GM21423 (cell line): ENCODE measurements around the gene PTGIR.

ENCODE experiments used
- ATAC-seq: cut with Tn5 transposase; IDR thresholded peaks from one replicate; pipeline ENCODE4 v1.9.1; 2021; ENCODE audit warnings: mild to moderate bottlenecking, moderate library complexity; ENCODE audit not compliant: unreplicated experiment

The PTGIR gene, protein sequence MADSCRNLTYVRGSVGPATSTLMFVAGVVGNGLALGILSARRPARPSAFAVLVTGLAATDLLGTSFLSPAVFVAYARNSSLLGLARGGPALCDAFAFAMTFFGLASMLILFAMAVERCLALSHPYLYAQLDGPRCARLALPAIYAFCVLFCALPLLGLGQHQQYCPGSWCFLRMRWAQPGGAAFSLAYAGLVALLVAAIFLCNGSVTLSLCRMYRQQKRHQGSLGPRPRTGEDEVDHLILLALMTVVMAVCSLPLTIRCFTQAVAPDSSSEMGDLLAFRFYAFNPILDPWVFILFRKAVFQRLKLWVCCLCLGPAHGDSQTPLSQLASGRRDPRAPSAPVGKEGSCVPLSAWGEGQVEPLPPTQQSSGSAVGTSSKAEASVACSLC

DNA sequence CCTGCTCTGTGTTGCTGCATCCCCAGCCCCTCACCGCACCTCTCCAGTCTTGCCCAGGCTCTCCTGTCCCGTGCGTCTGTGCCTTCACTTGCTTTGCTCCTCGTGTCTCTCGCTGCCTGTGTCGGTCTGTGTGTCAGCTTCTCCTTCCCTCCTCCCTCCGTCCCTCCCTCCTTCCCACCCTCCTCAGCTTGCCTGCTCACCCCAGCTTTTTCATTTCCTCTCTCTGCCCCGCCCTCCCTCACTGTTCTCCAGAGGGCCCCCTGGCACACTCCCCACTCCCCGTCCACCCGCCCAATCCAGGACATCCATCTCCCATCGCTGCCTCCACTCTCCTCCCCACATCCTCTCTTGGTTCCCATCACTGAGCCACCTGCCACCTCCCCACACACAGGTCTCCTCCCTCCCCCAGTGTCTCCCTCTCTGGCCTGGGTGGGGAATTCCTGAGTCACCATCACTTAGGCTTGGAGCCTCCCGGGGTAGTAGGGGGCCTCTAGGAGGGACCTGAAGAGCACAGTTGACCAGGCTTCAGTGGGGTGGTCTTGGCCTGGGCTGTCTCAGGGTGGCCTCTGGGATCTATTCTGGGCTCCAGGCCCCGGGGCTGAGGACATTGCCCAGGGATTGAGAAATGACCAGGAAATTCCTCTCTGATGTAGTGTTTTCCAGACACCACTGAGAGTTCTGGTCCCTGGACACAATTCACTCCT, at the start of gene PTGIR:
TSS of gene PTGIR (minus strand) at position 132 of the 704 bp plus-strand sequence. CDS start 864 bp downstream, outside the sequence.
- ATAC-seq, result no peak

DNA sequence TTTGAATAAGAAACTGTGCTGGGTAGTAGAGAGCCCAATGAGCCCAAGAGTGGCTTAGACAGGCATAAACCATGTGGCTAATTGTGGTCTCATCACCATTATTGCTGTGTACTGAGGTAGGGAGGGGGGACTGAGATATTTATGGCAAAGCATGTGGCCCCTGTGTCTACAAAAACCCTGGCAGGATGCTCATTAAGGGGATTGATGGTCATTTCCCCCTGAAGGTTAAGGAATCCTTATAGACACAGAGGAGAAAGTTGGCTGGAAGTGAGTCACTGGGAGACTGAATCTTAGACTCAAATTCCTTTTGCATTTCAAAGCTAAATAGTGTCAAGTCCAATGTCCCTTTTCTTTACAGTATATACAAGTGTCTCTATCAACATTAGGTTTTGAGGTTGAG, 45.9 kb upstream of the PTGIR start:
- no peak for ATAC-seq

DNA sequence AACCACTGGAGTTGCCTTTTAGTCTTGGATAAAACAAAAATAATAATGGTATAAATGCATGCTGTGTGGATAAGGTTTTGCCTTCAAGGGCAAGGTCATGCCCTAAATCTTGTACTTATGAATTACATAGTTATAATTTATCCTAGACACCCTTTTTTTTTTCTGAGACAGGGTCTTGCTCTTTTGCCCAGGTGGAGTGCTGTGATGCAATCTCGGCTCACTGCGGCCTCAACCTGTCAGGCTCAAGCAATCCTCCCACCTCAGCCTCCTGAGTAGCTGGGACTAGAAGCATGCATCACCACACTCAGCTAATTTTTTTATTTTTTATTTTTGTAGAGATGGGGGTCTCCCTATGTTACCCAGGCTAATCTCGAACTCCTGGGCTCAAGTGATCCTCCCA, 43.8 kb upstream of the PTGIR start:
- no peak for ATAC-seq

DNA sequence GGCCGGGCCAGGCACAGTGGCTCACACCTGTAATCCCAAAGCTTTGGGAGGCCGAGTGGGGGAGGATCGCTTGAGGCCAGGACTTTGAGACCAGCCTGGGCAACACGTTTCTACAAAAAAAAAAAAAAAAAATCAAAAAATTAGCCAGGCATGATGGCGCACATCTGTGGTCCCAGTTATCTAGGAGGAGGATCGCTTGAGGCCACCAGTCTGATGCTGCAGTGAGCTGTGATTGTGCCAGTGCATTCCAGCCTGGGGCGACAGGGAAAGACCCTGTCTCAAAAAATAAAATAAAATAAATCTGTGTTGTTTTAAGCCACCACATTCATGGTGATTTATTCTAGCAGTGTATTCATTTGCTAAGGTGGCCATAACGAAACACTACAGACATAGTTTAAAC, 40.2 kb upstream of the PTGIR start:
- ATAC-seq, result no peak

DNA sequence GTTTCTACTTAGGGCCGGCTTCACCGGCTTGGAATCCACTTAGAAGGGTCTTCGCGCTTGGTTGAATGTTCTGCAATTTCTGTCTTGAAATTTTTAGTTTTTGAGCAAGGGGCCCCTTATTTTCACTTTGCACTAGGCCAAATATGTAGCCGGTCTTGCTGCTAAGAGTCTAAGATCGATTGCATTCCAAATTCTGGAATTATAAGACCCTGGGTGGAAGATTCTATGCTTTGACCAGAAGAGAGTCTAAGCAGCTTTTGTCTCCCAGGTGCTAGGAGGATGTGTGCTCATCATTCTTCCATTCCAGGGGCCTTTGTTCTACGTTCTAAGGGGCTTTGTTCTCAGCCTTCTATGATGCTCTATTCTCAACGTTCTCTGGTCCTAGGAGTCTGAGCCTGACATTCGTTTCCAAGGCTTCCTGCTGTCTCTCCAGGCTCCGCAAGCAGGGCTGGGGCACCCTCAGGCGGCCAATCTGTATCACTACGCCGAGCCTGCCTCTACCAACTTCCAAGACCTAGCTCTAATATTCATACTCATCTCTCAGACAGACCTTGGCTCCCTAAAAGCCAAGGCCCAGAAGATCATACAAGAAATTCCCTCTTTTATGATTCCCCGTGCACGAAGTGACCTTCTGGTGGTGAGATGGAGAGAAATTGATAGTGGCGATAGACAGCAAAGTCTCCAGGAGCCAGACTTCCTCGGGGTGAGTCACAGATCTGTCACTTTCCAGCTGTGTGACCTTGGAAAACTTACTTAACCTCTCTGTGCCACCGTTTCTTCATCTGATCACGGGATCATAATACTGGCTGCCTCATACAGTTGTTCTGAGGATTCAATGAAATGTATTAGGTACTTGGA, 37.1 kb upstream of the PTGIR start:
- no peak for ATAC-seq

DNA sequence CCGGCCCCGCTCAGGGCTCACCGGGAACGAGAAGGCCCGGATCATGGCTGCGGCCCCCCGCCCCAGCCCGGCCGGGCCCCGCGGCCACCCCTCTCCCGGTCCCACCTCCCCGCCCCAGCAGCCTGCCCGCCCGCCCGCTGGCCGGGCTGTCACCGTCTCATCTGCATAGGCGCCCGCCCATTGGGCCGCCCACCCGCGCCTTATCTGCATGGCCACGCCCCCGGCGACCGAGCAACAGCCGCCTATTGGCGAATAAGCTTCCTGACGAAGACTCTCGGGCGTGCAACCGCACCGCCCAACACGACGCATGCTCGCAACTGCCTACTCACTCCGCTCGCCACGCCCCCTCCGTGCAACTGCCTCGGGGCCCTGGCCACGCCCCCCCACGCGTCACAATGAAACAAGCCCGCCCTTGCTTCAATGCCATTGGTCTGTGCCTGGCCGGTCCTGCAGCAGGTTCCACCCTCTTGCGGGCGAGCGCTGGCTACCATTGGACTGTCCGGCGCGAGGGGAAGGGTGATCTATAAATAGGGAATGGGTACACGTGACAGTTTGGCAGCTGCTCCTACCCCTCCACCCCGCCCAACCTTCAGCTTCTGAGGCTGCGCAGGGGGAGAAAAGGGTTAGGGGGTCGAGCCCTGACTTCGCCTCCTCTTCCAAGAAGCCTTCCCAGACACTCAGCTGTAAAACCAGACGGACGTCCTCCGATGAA, 36.3 kb upstream of the PTGIR start, which contains the start of gene DACT3:
TSS of gene DACT3 (minus strand) at position 163 of the 712 bp plus-strand sequence. CDS start at position 45, 118 bp downstream.
- peak; percentile 89 for ATAC-seq

DNA sequence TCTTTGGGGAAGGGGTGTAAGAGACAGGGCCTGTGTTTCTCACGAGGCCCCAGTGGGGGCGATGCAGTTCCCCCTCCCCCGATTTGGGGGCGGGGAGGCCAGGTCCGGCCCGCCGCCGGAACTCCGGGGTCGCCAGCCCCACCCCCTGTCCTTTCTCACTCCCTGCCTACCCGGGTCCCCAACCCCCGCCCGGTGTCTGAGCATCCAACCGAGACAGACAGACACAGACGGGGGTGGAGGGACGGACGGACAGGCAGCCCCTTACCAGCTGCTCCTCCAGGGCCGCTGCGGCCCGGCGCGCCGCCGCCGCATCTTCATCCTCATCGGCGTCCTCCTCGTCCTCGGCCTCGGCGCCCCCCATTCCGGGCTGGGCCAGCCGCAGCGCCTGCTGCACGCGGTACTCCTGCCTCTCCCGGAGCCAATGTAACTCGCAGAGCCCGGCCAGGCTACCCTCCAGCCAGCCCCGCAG, 35.7 kb upstream of the PTGIR start:
- ATAC-seq, result no peak

DNA sequence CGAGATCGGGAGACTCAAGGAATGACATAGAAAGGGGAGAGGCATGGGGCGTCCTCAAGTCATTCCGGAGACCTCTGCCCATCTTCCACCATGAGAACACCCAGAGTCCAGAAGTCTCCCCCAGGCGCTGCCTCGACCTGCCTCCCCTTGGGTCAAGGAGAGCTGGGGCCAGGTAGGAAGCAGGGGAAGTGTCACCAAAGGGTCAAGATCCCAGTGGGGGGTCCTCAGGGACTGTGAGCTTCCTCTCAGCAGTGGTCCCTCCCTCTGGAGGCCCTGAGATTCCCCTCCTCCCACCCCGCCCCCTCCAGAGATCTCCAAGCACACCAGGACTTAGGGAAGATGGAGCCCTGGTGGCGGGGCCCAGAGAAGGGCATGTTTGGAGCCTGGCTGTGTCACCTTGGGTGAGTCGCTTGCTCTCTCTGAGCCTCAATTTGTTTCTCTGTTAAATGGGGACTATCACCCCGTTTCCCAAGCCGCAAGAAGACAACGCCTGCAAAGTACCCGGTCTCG, 35.2 kb upstream of the PTGIR start:
- no peak for ATAC-seq

DNA sequence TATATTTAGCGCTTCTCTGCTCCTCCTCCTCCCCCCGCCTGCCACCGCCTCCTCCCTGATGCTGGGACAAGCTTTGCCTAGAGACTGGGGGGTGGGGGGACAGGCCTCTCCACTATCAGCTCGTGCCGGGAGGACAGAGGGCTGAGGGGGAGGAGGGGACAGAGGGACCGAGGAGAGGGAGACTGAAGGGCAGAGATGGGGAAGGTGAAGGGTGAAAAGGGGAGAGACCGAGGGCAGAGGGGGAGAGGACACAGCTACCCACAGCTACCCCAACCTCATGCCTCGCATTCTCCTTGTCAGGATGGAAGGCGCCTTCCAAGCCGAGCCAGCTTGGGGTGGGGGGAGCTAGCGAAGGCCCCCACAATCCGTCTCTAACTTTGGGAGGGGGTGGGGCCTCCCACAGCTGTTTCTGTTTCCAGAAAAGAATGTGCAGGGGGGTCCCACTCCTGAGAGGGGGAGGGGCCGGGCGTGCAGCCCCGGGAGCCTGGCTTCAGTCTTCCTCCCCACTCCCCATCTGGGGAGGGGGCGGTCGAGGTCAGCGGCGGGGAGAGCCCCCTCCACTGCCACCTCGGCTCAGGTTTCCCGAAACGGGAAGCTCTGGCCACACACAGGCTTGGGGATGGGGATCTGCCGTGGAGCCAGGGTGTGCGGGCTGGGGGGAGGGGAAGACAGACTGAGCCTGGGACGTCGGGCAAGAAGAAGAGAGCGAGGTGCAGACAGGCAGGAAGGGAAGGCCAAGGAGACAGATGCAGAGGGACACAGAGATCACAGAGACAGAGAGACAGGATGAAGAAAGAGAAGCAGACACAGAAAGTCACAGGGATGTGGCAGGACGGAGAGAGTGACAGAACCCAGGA, 34.5 kb upstream of the PTGIR start:
- ATAC-seq, result no peak

DNA sequence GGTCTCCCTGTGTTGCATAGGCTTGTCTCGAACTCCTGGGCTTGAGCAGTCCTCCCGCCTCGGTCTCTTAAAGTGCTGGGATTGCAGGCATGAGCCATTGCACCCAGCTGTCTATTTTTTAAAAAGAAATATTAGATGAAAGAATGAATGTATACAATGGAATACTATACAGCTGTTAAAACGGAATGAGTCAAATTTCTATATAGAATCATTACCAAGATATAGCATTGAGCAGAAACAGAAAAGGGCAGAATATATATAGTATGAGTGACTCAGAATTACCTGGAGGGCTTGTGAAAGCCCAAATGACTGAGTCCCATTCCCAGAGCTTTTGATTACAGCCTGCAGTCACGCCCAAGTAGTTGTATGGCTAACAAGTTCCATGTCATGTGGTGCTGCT, 31.7 kb upstream of the PTGIR start:
- ATAC-seq, result no peak

DNA sequence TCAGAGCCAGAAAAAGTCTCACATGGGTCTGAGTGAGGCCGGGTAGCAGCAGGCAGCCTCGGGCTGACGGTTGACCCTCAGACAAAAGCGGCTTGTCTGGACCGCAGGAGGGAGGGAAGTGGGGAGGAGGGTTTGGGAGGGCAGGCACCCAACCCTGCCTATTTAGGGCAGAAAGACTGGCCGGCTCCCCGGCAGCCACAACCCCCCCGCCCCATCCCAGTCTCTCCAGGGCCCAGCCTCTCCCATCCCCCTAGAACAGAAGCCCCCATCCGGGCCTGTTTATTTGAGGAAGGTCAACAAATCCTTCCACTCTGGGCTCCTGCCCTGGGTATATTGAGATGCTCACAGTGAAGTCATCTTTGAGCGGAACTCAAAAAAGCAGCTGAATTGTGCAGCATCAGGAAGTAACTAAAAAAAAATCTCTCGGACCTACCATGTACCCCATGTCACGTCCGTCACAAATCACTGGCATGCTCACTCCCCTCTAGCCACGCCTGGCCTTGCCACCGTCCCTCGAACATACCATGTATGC, 29.8 kb upstream of the PTGIR start:
- ATAC-seq, result no peak

DNA sequence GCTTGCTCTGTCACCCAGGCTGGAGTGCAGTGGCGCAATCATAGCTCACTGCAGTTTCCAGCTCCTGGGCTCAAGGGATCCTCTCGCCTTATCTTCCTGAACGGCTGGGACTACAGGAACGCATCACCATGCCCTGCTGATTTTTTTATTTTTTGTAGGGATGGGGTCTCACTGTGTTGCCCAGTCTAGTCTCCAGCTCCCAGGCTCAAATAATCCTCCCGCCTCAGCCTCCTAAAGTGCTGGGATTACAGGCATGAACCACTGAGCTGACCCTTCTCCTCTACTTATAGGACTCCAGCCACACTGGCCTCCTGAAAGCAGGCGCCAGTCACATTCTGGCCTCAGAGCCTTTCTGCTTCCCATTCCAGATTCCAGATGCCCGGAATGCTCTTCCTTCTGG, 25.6 kb upstream of the PTGIR start:
- no peak for ATAC-seq

DNA sequence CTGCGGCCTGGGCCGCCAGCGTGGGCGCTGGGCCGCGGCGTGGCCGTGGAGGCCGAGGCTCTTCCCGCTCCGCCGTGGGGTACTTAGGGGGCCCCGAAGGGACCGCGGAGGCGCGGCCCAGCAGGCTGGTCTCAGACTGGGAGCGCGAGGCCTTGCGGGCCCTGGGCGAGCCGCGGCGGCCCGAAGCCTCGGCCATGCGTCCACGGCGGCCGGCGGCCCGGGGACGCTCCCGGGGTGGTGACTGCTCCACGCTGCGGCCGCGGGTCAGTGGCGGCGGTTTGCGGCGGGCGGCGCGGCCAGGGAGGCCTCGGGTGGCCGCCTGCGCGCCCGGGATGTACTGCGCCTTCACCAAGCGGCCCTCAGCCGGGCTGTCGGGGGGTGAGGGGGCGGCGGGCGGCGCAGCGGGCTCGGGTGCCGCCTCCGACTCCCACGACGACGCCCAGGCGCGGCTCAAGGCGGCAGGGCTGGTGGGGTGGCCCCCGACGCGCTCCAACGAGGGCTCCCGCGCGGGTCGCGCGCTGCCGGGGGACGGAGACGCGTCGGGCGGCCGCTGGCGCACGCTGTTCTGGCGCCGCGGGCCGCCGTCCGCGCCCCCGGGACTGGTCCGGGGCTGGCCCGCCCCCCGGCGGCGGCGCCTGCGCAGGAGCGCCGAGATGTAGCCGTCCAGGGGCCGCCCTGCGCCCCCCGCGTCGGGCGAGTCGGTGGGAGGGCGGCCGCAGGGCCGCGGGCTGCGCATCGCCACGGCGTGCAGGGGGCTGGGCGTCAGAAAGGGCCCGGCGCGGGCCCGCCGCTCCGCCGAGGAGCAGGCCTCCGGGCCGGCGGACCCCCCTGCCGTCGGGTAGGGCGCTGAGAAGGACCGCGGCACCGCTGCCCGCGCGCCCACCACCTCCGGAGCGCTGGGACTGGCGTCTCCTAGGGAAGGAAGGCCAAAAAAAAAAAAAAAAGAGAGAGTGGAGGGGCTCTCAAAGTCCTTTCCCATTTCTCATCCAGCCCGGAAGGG, 24.4 kb upstream of the PTGIR start:
- no peak for ATAC-seq

DNA sequence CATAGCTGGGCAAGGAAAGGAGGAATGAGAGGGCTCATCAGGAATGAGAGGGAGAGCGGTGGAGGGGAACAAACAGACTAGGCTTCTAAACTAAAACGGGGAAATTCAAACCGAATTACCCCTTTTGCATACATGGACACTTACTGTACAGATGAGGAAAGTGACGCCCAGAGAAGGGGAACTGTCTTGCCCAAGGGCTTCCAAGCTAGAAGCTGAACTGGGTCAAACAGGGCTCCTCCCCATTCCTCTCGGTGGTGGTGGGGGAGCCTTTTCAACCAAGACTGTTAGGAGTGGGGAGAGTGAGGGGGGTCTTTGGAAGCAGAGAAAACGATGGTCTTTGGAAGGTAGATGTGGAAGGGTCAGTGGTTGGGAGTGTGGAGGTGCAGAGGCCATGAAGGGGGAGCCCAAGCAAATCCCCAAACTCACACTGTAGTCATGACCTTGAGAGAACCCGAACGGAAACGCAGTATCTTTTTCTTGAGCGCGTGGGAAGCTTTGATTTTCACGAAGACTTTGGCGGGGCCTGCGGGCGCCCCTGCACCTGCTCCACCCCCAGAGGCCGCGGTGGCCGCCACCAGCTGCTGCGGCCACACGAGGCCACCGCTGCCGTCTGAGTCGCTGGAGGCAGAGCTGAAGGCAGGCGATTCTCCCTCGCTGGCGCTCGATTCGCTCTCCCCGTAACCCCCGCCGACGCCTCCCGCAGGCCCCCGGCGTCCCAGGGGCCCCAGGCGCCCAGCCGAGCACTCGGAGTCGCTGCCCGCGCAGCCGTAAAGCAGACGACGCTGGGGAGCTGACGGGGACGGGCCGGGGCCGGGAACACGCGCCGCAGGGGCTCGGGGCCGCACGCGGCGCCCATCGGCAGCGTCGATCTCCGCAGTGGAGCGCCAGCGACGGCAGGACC, 23.4 kb upstream of the PTGIR start:
- ATAC-seq, result no peak

DNA sequence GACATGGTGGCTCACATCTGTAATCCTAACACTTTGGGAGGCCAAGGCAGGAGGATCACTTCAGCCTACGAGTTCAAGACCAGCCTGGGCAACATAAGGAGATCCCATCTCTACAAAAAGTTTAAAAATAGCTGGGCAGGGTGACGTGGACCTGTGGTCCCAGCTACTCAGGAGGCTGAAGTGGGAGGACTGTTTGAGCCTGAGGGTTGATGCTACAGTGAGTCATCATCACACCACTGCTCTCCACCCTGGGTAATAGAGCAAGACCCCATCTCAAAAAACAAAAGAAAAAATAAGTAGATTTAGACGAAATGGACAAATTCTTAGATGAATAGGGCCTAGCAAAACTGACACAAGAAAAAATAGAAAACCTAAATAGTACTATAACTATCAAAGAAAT, 21.5 kb upstream of the PTGIR start:
- no peak for ATAC-seq

DNA sequence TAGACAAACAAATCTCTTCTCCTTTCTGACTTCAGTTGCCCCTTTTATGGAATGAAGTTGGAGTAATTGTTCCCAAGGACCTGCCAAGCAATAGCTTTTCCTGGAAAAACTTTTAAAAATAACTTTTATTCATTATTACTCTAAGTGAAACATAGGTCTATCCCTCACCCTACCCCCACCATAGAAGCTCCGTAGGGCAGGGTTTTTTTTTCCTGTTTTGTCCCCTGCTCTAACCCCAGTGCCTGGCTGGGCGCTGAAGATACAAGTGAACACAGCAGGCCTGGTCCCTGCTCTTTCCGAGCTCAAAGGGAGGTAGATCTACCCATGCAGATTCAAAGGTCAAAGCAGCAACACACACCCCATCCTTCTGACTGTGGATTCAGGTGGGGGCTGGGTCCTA, 19.8 kb upstream of the PTGIR start:
- no peak for ATAC-seq

DNA sequence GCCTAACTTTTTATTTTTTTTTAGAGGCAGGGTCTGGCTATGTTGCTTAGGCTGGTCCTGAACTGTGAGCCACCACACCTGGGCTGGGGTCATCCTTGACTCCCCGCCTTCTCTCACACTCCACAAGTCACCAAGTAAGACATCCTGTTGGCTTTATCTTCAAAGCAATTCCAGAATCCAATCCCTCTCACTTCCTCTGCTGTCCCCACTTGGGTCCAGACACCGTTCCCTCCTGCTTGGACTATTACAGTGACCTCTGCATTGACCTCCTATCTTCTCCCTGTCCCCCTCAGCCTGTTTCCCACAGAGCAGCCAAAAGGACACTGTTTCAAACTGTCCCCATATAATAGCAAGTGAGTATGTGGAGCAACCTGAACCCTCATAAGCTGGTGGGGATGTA, 15.8 kb upstream of the PTGIR start:
- no peak for ATAC-seq
